SK-N-SH treated with all-trans-retinoic acid at 6 μM for 48 hours (cell line): ENCODE results near the gene HPGDS.

Experiments used
- ARNTL ChIP-seq: fragments of 450-650 bp; formaldehyde crosslinking; IDR thresholded peaks from 2 replicates; pipeline ENCODE4 v1.5.0; 2020; ENCODE audit warnings: low read depth, mild to moderate bottlenecking, moderate library complexity, borderline replicate concordance
- CSDC2 ChIP-seq: fragments of 250-450 bp; sonication (Bioruptor Pico); IDR thresholded peaks from 2 replicates; pipeline ENCODE4 v1.5.0; 2020; ENCODE audit warnings: mild to moderate bottlenecking, moderate library complexity
- RARB ChIP-seq: fragments of 250-450 bp; sonication (Bioruptor Pico); IDR thresholded peaks from 2 replicates; pipeline ENCODE4 v1.8.0; 2021; ENCODE audit warnings: mild to moderate bottlenecking, moderate library complexity
- TCF4 ChIP-seq: fragments of 250-450 bp; sonication (Bioruptor Pico); IDR thresholded peaks from 2 replicates; pipeline ENCODE4 v1.8.0; 2021; ENCODE audit warnings: mild to moderate bottlenecking, moderate library complexity, borderline replicate concordance
- ZFP3 ChIP-seq: fragments of 250-450 bp; sonication (Bioruptor Pico); IDR thresholded peaks from 2 replicates; pipeline ENCODE4 v1.5.0; 2020; ENCODE audit warnings: mild to moderate bottlenecking, moderate library complexity
- TF ChIP-seq, protein P1 (sequence below): fragments of 250-450 bp; sonication (Bioruptor Pico); IDR thresholded peaks from 2 replicates; pipeline ENCODE4 v1.5.1; 2021; ENCODE audit warnings: mild to moderate bottlenecking, moderate library complexity

DNA sequence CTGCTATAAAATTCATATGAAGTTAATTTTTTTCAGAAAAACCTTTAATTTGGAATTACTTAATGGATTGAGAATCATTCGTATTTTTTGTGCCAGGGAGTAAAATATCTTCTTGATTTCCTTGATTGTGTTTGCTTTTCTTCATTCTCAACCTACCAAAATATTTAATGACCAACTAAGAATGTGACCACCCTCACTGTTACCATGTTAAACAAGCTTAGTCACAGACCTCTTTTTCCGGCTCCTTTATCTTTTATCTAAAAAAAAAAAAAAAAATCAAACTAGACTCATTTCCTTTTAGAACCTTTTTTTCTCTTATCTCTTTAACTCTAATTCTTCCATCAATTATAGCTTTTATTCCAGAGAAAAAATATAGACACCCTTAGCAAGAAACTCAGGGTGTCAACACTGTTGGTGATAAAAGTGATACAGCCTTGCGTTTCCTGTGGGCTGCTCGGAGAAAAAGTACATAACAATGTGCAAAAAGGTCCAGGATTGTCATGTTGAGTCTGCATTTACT is 20.6 kb upstream of the HPGDS start:
- no peak for TF ChIP-seq TCF4
- TF ChIP-seq RARB: no peak
- TF ChIP-seq, protein P1, sequence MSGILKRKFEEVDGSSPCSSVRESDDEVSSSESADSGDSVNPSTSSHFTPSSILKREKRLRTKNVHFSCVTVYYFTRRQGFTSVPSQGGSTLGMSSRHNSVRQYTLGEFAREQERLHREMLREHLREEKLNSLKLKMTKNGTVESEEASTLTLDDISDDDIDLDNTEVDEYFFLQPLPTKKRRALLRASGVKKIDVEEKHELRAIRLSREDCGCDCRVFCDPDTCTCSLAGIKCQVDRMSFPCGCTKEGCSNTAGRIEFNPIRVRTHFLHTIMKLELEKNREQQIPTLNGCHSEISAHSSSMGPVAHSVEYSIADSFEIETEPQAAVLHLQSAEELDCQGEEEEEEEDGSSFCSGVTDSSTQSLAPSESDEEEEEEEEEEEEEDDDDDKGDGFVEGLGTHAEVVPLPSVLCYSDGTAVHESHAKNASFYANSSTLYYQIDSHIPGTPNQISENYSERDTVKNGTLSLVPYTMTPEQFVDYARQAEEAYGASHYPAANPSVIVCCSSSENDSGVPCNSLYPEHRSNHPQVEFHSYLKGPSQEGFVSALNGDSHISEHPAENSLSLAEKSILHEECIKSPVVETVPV (CRISPR knock-in tag): no peak
- TF ChIP-seq ARNTL (CRISPR knock-in tag): no peak
- no peak for TF ChIP-seq CSDC2 (CRISPR knock-in tag)
- no peak for TF ChIP-seq ZFP3 (CRISPR knock-in tag)
